Measurements from ENCODE around the gene FAM53A.

GRCh38 chr4:1599491-1600210 lies 84.5 kb downstream of the FAM53A start:
- no peak for TF ChIP-seq FOXM1 (IDR thresholded peaks at IDR 0.05; ENCODE audit: borderline replicate concordance)
- no peak for TF ChIP-seq FOXK2 (IDR thresholded peaks at IDR 0.05)
- no peak for TF ChIP-seq BHLHE40 (IDR thresholded peaks at IDR 0.05; ENCODE audit: borderline replicate concordance)
- no peak for TF ChIP-seq HDGF (IDR thresholded peaks at IDR 0.05; ENCODE audit: borderline replicate concordance)
- no peak for TF ChIP-seq NFRKB (IDR thresholded peaks at IDR 0.05)
- no peak for TF ChIP-seq SP1 (IDR thresholded peaks at IDR 0.05)
- TF ChIP-seq PKNOX1 (IDR thresholded peaks at IDR 0.05) = no peak
- no peak for TF ChIP-seq SUZ12 (IDR thresholded peaks at IDR 0.05)
- no peak for TF ChIP-seq ELF4 (IDR thresholded peaks at IDR 0.05)
- TF ChIP-seq FOXA1 (IDR thresholded peaks at IDR 0.05) = no peak
- no peak for TF ChIP-seq TARDBP (IDR thresholded peaks at IDR 0.05)
- no peak for TF ChIP-seq CTBP1 (IDR thresholded peaks at IDR 0.05; ENCODE audit: borderline replicate concordance)
- TF ChIP-seq ZNF384 (IDR thresholded peaks at IDR 0.05) = no peak
- no peak for TF ChIP-seq L3MBTL2 (conservative IDR thresholded peaks at IDR 0.05)
